Dermis blood vessel endothelial cell (primary cell): ENCODE measurements around the gene HBE1. TPM values are rescaled to one million over a fixed set of nuclear protein-coding genes. Genes with fewer than 3 reads are reported as not detected.
"Not testable (repeated sequence)": the region's sequence is repeated elsewhere in the genome, so short reads cannot be mapped to it uniquely, and the experiment has no call there.

Experiments used
- DNase-seq: peaks from one replicate; pipeline ENCODE4 v3.0.0; 2010
- total RNA-seq: library from RNA; depleted of rRNA; stranded (reverse); fragments of >200 nt; gene quantifications from 2 replicates; pipeline ENCODE4 v1.2.3, GENCODE V29; 2014

HBE1 gene
- total RNA-seq, 1 donor from 2014 or later, result not detected

- no peak for DNase-seq
Observed at GRCh38 chr11:5252192-5252918, 17.4 kb downstream of the HBE1 start.

- DNase-seq, result no peak
Observed at GRCh38 chr11:5251746-5252145, 18.0 kb downstream of the HBE1 start.

DNA sequence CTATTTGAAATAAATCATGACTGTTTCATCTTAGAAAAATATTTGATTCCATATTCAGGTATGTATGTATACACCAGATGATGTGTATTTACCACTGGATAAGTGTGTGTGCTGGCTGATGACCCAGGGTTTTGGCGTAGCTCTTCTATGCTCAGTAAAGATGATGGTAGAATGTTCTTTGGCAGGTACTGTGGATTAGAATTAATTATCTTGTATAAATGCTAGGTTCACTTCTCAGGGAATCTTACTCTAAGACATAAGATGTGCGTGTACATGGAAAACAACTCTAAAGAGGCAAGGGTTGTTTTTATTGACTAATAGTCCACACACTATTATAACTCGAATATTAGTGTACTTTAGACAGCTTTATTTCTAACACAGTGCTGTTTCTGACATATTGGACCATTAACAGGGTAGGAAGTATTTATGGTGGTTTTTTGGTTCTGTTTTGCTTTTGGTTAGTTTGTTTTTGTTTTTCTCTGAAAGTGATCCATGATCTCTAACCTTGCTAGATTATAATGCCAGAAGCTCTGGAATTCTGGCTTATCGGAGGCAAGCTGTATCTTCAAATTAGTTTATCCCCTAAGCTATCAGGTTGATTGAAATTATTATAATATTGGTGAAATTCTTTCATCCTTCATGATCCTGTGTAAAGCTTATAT, 19.1 kb downstream of the HBE1 start:
- DNase-seq, result no peak

- not testable (repeated sequence) for DNase-seq
Observed at GRCh38 chr11:5249807-5250396, 19.8 kb downstream of the HBE1 start, which contains the start of gene HBG1. HBG1 (minus strand) TSS chr11:5249857; CDS start chr11:5249804, 53 bp downstream.

GRCh38 chr11:5248498-5248897, 21.2 kb downstream of the HBE1 start:
- DNase-seq, result not testable (repeated sequence)

DNA sequence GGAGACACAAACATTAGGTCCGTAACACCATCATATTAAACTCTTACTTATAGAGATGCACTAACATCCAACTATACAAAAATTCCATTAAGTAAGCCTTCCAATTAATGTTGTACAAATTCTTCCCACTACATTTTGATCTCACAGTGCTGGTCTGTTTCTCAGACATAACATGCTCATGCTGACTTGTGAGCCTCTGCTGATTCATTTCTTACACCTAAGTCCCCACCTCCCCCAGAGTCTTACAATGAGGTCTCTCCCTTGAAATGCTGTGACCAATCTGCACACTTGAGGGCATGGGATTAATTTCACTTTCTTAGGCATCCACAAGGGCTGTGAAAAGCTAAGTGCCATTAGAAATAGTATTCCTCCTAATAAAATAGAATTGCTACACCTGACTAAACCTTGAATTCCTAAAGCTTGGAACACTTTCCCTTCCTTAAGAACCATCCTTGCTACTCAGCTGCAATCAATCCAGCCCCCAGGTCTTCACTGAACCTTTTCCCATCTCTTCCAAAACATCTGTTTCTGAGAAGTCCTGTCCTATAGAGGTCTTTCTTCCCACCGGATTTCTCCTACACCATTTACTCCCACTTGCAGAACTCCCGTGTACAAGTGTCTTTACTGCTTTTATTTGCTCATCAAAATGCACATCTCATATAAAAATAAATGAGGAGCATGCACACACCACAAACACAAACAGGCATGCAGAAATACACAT, 22.1 kb downstream of the HBE1 start:
- DNase-seq, result no peak

- DNase-seq, result no peak
Observed at GRCh38 chr11:5246772-5247471, 22.8 kb downstream of the HBE1 start.

DNA sequence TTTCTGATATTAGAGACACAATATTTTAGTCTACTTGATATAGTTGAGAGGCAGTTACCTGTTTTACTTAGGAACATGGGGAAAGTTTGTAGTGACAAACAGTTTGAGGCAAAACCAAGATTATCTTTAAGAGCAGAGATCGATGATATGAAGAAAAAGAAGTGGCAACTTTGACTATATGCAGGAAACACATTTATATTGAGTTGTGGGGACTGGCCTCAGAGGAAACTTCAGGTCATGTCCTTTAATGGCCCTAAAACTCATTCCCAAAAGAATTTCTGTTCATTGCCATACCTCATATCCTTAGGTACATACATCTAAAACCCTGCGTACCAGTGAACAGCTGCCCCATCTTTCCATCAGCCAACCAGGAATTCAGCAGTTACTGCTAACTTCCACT, 24.6 kb downstream of the HBE1 start:
- DNase-seq, result no peak

DNA sequence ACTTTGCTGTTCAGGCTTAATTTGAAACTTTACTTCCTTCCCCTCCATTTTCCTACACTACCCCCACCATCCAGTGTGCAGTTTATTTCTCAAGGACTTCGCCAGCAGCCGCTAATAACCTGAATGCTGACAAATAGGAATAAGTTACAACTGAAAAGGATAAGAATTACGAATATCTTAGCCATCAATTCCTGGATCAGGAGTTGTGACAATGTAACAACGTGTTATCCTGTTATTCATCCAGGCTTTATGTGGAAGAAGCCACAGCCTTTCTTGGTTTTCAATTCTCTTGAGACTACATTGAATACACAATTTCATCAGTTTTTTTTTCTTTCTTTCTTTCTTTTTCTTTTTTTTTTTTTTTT, 25.9 kb downstream of the HBE1 start:
- no peak for DNase-seq

DNA sequence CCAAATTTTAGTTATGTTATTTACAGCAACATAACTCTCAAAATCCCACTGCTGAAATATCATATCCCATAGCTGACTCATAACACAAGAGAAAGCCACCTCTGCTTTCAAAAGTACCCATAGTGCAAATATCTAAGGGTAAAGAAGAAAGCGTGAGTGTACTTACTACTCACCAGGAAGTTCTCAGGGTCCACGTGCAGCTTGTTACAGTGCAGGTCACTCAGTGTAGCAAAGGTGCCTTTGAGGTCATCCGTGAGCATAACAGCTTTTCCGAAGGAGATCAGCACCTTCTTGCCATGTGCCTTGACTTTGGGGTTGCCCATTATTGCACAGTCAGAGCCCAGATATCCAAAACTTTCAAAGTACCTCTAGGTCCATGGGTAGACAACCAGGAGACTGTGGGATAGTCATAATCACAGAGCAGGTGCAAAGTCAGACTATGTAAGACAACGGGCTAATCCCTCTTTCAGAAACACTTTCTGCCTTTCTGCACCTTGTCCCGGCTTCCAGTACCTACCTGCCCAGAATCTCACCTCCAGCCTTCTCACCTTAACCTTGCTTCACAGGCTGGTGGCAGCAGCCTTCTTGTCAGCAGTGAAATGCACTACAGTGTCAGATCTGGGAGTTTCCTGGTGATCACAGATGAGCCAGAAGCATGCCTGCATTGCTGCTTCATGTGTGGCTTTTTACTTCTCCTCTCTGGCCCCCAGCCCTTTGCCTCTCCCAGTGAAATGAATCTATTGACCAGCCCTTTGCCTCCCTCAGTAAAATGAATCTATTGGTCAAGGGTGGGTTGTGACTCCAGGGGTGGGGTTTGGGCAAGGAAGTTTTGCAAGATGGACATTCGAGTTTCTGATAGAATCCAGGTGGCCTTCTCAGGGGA, 26.6 kb downstream of the HBE1 start:
- DNase-seq, result no peak

- DNase-seq, result no peak
Observed at GRCh38 chr11:5242208-5242607, 27.5 kb downstream of the HBE1 start.

DNA sequence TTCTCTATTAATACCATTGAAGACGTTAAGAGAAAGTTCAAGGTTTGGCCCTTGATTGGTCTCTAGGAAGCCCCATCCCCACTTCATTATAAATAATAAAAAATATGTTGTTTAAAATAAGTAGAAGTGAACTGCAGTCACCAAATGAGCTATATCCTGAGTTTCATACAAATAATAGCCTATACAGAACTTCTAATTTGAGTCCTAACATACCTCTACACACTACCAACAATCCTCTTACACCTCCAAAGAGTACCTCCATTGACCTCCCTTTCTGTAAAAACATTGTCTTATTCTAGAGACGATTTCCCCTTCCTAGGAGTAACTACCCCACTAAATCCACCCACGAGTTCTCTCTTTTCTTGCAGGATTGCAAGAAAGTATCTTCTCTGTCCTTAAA, 28.3 kb downstream of the HBE1 start:
- no peak for DNase-seq

DNA sequence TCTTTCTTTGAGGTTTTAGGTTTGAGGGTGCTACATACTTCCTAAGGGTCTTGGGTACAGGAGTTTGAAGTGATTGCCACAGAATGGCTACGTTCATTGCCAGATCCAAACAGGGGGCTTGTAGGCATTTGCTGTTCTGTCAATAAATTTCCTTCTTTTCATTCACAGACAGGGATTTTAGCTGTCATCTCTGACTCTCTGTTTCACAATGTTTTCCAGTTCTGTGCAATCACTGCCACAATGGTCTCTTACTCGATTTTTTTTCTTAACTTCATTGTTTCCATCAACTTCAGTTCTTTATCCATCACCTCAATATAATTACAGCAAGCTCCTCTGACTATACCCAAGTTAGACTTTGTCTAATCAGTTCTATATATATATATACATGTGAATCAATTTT, 29.3 kb downstream of the HBE1 start:
- DNase-seq, result no peak

GRCh38 chr11:5240056-5240455, 29.7 kb downstream of the HBE1 start:
- DNase-seq, result no peak

GRCh38 chr11:5239046-5239445, 30.7 kb downstream of the HBE1 start:
- DNase-seq, result no peak

DNA sequence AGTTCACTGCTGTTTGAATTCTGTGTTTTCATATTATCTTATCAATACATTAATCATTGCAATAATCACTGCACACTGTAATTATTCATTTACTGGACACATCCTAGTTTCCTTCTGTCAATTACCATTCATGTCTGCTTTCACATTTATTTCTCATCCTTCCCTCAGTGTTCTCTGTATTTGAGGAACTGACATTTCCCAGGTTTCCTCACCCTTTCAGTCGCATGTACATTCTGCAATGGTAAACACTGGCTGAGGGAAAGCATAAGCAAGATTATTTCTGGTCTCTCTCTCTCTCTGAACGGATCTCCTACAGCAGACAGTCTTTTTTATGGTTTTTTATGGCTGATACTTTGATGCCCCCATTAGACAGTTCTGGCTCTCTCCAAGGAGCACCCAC, 31.3 kb downstream of the HBE1 start:
- no peak for DNase-seq

GRCh38 chr11:5237420-5237819, 32.3 kb downstream of the HBE1 start:
- DNase-seq, result no peak

DNA sequence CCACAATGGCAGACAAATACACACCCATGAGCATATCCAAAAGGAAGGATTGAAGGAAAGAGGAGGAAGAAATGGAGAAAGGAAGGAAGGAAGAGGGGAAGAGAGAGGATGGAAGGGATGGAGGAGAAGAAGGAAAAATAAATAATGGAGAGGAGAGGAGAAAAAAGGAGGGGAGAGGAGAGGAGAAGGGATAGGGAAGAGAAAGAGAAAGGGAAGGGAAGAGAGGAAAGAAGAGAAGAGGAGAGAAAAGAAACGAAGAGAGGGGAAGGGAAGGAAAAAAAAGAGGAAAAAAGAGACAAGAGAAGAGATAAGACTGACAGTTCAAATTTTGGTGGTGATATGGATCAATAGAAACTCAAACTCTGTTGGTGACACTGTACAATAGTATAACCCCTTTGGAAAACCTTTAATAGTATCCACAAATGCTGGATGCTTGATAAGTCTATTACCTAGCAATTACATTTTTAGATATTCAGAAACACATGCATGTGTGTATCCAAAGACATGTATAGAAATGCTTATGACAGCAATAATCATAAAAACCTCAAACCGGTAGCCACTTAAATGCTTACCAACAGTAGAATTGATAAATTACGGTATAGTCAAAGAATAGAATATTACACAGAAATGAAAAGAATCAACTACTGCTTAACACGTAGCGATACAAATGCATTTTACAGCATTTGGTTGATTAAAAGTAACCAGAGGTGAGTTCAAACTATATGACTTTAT, 34.2 kb downstream of the HBE1 start:
- no peak for DNase-seq

- DNase-seq, result no peak
Observed at GRCh38 chr11:5234381-5234834, 35.3 kb downstream of the HBE1 start, which contains the start of gene HBD. HBD (minus strand) TSS chr11:5234483; CDS start chr11:5234433, 50 bp downstream.

DNA sequence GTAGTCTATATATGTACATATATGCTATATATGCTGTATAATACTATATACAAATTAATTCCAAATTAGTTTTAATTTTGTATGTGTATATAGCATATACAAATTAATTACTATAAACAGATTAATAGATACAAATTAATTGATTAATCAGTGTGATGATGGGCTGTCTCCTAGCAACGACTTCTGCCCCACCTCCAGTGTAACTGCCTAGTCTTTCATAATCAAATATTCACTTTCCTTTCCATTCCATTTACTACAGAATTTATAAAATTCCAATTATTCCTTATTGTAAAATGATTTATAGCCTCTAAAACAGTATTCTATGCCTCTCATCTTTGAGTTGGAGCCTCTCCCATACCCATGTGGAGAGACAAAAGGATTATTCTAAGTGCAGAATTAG, 36.4 kb downstream of the HBE1 start:
- no peak for DNase-seq

GRCh38 chr11:5232821-5233220, 36.9 kb downstream of the HBE1 start:
- DNase-seq, result no peak
